ENCODE measurements around the gene CASQ1. TPM values are rescaled to one million over a fixed set of nuclear protein-coding genes. Genes with fewer than 3 reads are reported as not detected.

CASQ1 gene
- polyA plus RNA-seq, 3 donors, result 0.15 to 0.34 (median 0.18) TPM

DNA sequence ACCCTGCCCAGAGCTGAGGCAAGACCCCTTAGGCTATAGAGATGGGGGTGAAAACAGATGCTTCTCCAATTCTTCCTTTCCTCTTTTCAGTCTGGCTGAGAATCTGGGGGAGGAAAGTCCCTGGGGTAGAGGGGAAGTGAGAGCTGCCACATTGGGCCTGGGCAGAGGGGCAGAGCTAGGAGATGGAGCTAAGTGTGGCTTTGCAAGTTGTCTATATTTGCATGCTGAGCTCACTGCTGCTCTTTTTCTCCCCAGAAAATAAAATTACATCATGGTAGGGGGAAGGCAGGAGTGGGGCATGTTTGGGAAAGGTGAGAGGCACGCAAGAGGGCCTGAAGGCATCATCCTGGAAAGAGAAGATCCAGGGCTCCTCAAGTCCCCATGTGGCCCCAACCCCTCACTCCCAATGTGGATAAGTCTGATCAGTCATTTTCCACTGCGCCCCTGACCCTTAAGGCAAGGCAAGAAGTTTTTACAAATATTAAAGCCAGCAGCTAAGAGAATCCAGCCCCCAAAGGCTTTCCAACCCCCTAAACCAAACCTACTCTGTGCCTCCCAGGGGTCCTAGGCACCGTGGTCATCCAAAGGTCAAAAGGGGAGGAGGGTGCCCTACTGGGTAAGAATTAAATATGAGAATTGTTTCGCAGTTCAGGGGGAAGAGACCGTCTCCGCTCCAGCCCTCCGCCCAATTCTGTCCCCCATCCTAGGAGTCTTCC lies 14.3 kb downstream of the CASQ1 start:
- no peak for DNase-seq (ENCODE audit: low read depth in 3 of 3, low spot score in 2 of 3)

DNA sequence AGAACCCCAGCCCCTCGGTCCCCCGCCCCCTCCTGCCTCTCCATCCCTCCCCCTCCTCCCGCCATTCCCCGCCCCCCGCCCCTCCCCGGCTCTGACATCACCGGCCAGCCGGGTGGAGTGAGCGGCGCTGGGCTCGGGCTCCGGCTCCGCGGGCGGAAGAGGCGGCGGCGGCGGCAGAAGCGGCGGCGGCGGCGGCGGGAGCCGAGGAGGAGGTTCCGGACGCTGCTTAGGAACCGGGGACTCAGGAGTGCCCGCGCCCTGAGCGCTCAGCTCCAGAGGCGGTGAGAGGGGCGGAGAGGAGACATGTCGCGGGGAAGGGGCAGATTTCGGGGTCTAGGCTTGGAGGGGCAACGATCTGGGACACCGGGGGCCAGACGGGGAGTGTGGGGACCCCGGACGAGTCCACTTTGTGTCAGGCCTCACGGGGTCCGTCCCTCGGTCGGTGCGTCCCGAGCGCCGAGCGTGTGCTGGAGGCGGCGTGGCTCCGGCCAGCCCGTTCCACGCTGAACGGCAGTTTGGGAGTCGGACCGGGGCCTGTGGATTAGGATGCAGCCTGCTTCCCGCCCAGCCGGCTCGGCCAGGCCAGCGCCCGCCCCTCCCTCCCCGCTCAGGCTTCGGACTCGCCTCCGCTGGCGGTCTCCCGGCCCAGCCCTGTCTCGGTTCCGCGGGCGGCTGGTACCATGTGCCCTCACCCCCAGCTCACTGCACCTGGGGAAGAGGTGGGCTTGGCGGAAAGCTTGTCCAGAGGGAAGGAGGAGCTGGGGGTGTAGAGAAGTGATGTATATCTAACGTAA lies 15.1 kb downstream of the CASQ1 start, which contains the start of gene PEA15:
Gene PEA15, plus strand, starts transcription at position 143 of the 794 bp plus-strand sequence. CDS start 6,161 bp downstream, outside the sequence.
- DNase-seq (ENCODE audit: low read depth in 3 of 3, low spot score in 2 of 3), result no peak

GRCh38 chr1:160206036-160206389 lies 15.6 kb downstream of the CASQ1 start:
- DNase-seq (ENCODE audit: low read depth in 3 of 3, low spot score in 2 of 3), result no peak

GRCh38 chr1:160206421-160207117 lies 16.2 kb downstream of the CASQ1 start:
- no peak for DNase-seq (ENCODE audit: low read depth in 3 of 3, low spot score in 2 of 3)

- DNase-seq (ENCODE audit: low read depth in 3 of 3, low spot score in 2 of 3), result no peak
These were observed 16.8 kb downstream of the CASQ1 start for GRCh38 chr1:160207118-160207650.

- DNase-seq (ENCODE audit: low read depth in 3 of 3, low spot score in 2 of 3), result no peak
These were observed 17.6 kb downstream of the CASQ1 start for GRCh38 chr1:160207771-160208556.

GRCh38 chr1:160208557-160209320 lies 18.4 kb downstream of the CASQ1 start:
- no peak for DNase-seq (ENCODE audit: low read depth in 3 of 3, low spot score in 2 of 3)

DNA sequence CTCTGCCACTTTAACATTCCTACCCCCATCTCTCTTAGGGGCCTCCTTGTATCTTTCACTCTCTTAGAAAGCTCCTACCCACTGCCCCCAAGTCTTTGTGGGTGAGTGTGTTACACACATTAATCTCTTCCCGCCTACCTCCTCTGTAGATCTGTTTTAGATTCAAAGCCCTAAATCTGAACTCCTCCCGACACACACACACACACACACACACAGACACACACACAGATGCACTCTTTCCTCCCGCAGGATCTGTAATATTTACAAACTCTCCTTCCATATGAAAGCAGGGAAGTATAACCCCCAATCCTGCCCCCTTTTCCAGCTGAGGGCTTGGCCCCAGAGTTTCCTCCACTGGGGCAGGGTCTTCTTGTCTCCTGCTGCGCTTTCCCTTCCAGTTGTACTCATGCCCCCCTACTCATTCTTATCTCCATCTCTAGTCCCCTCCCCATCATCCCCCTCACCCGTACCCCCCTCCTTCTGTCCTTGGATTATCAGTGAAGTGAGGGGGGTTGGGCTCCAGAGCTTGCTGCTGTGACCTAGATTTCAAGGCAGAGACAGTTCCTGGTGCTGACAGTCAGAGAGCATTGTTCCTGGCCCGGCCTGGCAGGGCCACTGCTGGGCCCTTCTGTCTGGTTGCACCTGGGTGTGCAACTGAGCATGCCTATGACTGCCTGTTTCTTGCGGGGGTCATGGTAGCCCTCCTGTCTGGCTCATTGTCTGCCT lies 19.1 kb downstream of the CASQ1 start:
- DNase-seq (ENCODE audit: low read depth in 3 of 3, low spot score in 2 of 3), result no peak

DNA sequence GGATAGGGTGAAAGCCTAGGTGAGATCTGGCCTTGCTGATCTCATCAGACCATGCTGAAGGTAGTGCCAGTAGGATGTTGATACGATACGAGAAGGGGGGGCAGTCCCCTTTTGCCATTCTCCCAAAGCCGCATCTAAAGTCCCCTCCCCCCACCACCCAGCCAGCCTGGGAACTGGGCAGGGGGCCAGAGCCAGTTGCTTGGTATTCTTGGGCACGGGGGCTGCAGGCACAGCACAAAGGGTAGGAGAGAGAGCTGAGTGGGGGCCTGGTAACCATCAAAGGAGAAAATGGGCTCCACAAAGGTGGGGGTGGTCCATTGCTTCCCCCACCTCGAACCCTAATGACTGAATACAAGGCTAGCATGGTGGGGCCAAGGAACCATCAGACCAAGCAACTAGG lies 20.2 kb downstream of the CASQ1 start:
- no peak for DNase-seq (ENCODE audit: low read depth in 3 of 3, low spot score in 2 of 3)

DNA sequence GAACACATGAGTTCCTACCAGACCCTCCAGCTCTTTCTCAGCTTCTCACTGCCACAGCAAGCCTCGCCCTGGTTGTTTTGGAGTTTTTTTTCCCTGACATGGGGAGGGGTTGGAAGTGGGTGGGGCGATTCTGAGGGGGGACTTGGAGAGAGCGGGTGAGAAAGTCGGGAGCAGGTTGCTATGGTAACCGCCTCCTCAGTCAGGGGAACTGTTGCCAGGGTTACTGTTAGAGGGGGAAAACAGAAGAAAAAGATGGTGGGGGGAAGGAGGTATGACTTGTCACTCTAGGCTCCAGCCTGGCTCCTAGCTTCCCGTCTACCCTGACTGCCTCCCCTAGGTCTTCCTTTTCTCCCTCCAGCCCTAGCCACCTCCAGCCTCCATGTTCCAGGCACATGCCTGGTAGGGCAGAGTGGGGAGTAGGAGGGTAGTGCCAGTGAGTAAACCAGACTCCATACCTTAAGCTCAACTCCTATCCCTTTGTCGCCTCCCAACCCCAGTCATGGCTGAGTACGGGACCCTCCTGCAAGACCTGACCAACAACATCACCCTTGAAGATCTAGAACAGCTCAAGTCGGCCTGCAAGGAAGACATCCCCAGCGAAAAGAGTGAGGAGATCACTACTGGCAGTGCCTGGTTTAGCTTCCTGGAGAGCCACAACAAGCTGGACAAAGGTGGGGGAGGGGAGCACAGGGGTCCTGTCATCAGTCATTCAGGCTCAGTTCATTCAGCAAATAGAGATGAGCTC lies 20.8 kb downstream of the CASQ1 start:
- no peak for DNase-seq (ENCODE audit: low read depth in 3 of 3, low spot score in 2 of 3)

- DNase-seq (ENCODE audit: low read depth in 3 of 3, low spot score in 2 of 3), result no peak
These were observed 24.2 kb downstream of the CASQ1 start for GRCh38 chr1:160214481-160215140.

- no peak for DNase-seq (ENCODE audit: low read depth in 3 of 3, low spot score in 2 of 3)
These were observed 25.9 kb downstream of the CASQ1 start for GRCh38 chr1:160216301-160216700.

GRCh38 chr1:160217481-160218051 lies 27.2 kb downstream of the CASQ1 start:
- no peak for DNase-seq (ENCODE audit: low read depth in 3 of 3, low spot score in 2 of 3)

DNA sequence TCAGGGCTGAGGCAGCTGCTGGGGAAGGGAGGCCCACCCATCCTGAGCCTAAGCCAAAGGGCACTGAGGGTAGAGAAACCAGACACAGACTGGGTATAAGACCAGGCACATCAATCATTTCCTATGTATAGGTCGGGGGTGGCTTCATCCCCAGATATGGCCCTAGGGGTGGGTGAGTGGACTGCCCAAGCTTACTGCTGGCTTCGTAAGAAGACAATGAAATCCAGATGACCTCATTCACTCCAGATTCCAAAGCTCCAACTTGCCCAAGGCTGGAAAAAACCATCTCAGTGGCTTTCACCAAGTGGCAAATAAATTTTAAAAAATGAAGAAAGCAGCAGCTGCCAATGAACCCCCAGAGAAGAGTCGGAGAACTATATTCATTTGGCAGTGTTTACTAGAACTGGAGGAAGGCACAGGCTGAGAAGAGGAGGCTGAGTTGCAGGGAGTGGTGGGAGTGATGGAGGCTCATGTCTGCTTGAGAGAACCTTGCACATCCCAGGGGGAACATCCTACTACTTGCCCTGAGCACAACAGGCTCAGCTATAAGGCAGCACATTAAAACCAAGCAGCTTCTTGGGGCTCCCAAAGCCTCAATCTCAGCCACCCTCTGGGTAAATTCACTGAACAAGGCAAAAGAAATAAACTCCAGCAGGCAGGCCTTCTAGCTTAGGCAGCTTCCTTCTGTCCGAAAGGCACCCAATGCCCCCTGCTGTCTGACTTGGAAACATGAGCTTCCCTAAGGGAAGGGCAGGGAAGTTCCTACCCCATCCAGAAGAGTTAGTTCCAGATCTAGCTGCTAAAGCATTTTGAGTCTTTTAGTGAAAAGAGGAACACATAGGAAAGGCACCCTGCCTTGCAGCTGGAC lies 28.9 kb downstream of the CASQ1 start:
- no peak for DNase-seq (ENCODE audit: low read depth in 3 of 3, low spot score in 2 of 3)

- DNase-seq (ENCODE audit: low read depth in 3 of 3, low spot score in 2 of 3), result no peak
These were observed 29.9 kb downstream of the CASQ1 start for GRCh38 chr1:160220301-160220700.

- no peak for DNase-seq (ENCODE audit: low read depth in 3 of 3, low spot score in 2 of 3)
These were observed 30.7 kb downstream of the CASQ1 start for GRCh38 chr1:160221089-160221488.
